GM19452 (cell line): ENCODE measurements around the gene UPK3BL2.
"Not testable (repeated sequence)": the region's sequence is repeated elsewhere in the genome, so short reads cannot be mapped to it uniquely, and the experiment has no call there.

ENCODE experiments used
- ATAC-seq: cut with Tn5 transposase; IDR thresholded peaks from one replicate; pipeline ENCODE4 v1.9.1; 2021; ENCODE audit not compliant: unreplicated experiment

Gene UPK3BL2

GRCh38 chr7:102496861-102497260 is 46.6 kb downstream of the UPK3BL2 start:
- not testable (repeated sequence) for ATAC-seq

DNA sequence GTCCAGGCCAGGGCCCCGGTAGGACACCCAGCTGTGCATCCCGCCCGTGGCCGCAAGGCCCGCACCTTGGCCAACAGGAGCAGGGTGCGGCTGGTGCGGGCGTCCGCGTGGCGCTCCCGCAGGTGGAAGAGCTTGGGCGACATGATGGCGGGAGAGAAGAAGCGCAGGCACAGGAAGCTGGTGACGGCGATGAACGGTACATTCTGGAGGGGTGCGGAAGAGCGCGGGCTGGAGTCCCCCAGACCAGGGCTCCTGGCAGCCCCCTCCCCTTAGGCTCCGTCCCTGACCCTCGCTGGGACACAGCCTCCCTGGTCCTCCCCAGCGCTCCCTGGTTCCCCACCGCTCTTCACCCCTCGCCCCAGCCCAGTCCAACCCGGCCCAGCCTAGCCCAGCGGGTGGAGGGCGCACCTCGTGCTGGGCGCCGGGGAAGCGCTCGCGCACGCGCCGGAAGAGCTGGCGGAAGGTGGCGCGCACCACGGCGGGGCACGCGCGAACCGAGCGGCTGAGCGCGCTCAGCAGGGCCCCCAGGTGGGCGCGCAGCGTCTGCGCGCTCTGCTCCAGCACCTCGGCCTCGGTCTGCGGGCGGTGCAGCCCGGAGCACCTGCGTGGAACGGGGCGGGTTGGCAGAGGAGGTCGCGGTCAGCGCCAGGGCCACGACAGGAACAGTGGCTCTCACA is 48.9 kb downstream of the UPK3BL2 start:
- peak; percentile 74 for ATAC-seq

DNA sequence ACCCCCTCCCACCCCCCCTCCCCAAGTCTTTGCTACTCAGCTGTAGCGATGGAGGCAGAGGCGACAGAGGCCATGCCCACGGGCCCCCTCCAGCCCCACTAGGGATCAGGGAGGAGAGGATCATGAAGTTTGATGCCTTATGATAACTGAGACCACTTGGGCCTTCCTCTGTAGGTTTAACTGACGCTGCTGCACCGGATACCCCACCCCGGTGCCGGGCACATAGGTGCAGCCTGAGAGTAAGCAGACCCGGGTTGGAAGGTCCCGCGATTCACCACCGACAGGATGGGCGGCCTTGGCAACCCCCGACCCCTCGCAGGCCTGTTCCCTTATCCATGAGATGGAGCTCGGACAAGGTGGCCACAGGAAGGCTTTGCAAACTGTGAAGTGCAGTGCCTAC is 49.5 kb downstream of the UPK3BL2 start:
- ATAC-seq, result not testable (repeated sequence)

DNA sequence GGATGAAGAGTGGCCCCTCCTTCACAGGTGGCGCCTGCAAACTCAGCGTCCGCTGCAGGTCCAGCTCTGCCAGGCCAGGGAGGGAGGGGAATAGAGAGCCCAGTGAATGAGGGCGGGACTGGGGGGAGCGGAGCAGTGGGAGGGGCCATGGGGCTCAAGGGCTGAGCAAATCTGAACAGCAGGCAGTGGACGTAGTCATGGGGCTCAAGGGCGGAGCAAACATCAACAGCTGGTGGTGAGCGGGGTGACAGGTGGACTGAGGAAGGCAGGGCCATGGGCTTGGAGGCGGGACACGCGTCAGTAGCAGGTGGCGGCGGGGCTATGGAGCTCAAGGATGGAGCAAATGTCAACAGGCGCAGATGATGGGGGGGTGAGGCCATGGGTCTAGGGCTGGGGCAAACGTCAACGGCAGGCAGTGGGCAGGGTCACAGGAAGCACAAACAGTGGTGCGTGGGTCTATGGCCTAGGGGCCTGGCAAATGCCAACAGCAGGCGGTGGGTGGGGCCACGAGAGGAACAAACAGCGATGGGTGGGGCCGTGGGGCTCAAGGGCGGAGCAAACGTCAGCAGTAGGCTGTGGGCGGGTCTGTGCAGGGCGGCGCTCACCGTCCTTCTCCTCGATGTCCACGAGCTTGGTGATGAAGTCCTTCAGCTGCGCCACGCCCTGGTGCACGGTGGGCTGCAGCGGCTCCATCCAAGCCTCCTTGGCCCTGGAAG is 50.1 kb downstream of the UPK3BL2 start:
- not testable (repeated sequence) for ATAC-seq

GRCh38 chr7:102490529-102491075 is 52.9 kb downstream of the UPK3BL2 start:
- ATAC-seq, result peak; percentile 39
